GM19455 (cell line): ENCODE results near the gene FGD6.
"Not testable (repeated sequence)": the region's sequence is repeated elsewhere in the genome, so short reads cannot be mapped to it uniquely, and the experiment has no call there.

ENCODE experiments used
- ATAC-seq: cut with Tn5 transposase; IDR thresholded peaks from one replicate; pipeline ENCODE4 v1.9.1; 2021; ENCODE audit not compliant: unreplicated experiment

Gene FGD6

GRCh38 chr12:95235621-95236020 is 18.4 kb upstream of the FGD6 start:
- ATAC-seq, result not testable (repeated sequence)

DNA sequence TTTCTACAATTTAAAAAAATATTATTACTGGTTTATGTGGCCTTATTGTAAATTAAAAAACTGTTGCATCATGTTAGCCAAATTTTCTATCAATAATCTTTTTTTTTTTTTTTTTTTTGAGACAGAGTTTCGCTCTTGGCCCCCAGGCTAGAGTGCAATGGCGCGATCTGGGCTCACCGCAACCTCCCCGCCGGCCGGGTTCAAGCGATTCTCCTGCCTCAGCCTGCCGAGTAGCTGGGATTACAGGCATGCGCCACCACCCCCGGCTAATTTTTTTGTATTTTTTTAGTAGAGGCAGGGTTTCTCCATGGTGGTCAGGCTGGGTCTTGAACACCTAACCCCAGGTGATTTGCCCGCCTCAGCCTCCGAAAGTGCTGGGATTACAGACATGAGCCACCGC is 16.9 kb upstream of the FGD6 start:
- not testable (repeated sequence) for ATAC-seq

DNA sequence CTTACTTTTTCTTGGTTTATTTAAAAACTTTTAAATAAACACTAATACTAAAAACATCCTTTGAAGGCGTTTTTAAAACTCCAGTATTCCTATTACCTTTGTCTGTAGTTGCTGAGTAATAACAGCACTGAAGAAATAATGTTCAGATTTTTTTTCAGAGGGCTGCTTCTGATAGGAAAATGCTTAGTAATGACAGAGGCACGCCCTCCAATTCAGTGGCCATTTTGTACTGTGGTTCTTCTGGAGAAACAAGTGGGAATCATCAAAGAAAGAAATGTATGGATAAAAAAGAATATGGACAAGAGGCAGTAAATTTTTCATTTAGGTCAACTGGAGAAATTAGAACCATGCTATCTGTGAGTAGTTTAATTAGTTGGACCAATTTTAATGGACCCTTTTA is 13.9 kb upstream of the FGD6 start:
- ATAC-seq, result no peak

DNA sequence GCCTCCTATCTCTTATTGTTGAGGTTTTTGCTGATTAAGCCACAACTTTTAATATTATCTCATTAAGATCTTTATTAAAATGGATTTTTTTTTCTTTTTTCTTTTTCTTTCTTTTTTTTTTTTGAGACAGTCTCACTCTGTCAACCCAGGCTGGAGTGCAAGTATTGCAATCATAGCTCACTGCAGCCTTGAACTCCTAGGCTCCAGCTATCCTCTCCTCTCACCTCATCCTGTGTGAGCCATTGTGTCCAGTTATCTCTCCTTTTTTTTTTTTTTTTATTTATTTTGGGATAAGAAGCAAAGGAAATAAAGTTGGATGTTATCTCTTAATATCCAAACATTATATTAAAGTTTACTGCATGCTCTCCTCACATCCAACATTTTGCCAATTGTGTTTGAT is 13.0 kb upstream of the FGD6 start:
- ATAC-seq, result no peak

- no peak for ATAC-seq
Measured at GRCh38 chr12:95229636-95230035, 12.4 kb upstream of the FGD6 start.

- ATAC-seq, result no peak
Measured at GRCh38 chr12:95228617-95229016, 11.3 kb upstream of the FGD6 start.

DNA sequence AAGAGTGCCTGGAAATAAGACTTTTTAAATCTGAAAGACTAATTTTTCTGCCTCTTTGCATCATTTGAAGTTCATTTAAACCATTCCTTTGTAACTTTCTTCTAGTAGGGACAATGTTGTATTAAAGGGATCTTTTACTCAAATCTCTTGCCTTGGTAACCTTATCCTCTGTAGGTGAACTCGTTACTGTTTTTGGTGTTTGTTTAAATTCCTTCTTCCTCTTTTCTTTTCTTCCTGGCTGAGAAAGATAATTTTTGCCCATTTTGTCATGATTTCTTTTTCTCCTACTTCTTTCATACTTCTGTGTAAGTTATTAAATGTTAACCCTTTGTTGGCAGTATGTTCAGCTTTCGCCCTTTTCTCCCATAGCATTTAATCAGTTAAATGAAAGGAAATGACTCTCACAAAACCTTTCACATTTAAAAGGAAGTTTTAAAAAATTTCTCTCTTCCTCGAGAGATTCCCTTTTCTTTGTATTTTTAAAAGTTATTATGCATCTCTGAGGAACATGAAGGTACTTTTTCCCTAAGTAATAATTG is 10.6 kb upstream of the FGD6 start:
- ATAC-seq, result no peak

DNA sequence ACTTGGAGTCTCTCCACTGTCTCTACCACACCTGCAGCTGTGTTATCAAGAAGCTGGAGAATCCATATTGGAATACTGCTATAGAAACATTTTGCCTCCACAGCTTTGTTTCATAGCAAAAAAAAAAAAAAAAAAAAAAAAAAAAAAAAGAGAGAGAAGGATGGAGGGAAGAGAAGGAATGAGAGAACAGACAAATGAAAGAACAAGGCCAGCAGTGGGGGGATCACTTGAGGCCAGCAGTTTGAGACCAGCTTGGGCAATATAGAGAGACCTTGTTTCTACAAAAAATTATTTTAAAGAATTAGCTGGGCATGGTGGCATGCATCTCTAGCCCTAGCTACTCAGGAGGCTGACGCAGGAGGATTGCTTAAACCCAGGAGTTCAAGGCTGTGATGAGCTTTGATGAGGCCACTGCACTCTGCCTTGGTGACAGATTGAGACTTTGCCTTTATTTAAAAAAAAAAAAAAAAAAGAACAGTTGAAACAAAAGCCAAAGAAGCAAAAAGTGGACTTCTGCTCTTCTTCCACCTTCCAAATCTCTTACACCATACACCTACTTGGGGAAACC is 8.5 kb upstream of the FGD6 start:
- no peak for ATAC-seq

GRCh38 chr12:95224202-95225170 is 7.2 kb upstream of the FGD6 start:
- ATAC-seq, result no peak

DNA sequence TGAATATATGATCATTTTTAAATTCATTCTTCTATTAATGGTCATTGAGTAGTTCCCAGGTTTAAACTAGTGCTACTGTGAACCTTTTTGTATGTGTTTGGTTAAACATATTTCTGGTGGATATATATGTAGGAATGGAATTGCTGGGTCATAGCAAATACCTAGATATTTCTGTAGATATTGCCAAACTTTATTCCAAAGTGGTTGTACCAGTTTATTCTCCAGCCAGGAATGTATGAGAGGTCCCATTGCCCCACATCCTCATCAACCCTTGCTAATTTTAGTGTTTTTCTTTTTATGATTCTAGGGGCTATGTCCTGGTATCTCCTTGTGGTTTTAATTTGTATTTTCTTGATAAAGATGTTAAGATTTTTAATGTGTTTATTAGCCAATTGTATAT is 3.5 kb upstream of the FGD6 start:
- ATAC-seq, result no peak

DNA sequence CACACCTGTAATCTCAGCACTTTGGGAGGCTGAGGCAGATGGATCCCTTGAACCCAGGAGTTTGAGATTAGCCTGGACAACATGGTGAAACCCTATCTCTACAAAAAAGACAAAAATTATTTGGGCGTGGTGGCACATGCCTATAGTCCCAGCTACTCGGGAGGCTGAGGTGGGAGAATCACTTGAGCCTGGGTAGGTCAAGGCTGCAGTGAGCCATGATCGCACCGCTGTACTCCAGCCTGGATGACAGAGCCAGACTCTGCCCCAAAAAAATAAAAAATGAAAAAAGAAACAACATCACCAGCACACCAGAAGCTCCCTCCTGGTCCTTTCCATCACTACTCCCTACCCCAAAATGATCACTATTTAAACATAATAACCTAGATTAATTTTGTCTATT is 2.9 kb upstream of the FGD6 start:
- ATAC-seq, result no peak

- ATAC-seq, result no peak
Measured at GRCh38 chr12:95218150-95219133, 1.2 kb upstream of the FGD6 start.

- ATAC-seq, result peak; percentile 24
Measured at GRCh38 chr12:95216711-95217376, 423 bp downstream of the FGD6 start.

DNA sequence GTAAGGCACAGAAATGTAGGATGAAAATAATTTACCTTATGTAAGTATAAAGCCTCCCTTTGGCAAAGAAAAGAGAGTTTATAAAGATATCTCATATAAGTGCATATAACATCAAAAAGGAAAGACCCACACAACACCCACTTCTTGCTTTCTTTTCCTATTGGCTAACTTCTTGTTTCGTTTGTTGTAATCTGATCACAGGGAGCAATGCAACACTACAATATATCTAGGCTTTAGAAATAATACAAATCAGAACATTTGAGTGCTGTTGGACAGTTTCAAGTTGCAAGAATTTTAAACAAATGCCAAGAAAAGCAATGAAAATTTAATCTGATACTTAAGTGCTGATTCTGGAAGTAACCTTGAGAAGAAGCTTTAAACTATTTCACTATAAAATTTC is 1.3 kb downstream of the FGD6 start:
- ATAC-seq, result no peak

GRCh38 chr12:95214466-95214865 is 2.8 kb downstream of the FGD6 start:
- ATAC-seq, result no peak

DNA sequence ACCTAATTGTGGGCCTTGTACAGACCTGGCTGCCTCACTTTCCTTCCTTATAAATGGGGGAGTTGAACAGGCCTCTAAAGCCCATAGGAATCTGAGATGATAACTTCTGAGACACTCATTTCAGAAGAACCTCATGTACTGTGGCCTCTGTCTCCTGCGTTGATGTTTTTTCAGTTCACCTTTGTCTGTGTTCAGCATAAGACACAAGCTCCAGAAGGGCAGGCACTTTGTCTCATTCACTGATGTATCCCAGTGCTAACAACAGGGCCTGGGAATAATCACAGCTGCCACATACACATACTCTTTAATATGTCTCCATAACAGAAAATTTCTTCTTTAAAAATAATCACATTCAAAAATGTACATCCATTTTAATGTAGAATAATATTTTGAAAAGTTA is 3.3 kb downstream of the FGD6 start:
- ATAC-seq, result no peak

- ATAC-seq, result no peak
Measured at GRCh38 chr12:95213119-95213518, 4.1 kb downstream of the FGD6 start.

DNA sequence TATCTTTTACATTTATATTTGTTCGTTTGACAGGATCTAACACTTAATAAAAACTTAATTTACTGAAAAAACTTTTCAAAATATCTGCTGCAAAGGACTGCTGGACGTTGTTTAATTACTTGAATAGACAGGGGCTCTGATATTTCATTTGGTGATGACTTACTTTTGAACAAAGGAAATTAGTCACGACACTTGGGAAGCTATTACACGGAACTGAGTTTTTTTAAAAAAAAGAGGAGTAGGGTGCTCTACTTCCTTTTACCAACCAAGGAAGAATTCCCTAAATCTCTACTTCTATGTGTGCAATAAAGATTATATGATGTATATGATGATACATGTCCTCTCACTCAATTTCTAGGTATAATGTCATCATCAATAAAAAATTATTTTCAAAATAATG is 4.7 kb downstream of the FGD6 start:
- ATAC-seq, result no peak

DNA sequence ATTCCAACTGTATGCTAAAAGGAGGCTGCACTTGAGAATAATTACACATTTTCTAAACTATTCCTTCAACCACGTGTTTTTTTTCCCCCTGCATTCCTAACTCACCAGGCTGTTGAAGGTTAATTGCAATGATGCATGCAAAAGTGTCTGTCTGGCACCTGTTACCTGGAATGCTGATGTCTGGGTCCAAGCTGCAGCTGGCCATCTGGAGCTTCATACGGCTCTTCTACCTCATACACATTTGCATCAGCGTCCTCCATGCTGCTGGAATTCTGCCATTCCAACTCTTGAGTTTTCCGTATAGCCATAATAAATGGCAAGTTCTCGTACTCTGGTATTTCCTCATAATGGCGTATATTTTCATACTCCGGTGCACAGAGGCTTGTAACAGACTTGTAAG is 8.6 kb downstream of the FGD6 start:
- no peak for ATAC-seq

- no peak for ATAC-seq
Measured at GRCh38 chr12:95207407-95207806, 9.9 kb downstream of the FGD6 start.

GRCh38 chr12:95206916-95207315 is 10.4 kb downstream of the FGD6 start:
- no peak for ATAC-seq
